ENCODE measurements around the gene REXO2.

Gene REXO2
- 22.7 reads per million, percentile 49 among the genes with 10 or more reads in this experiment for total RNA-seq

GRCh38 chr11:114439229-114440120, at the start of gene REXO2:
Gene REXO2 (plus strand): TSS chr11:114439467. CDS start chr11:114439529, 62 bp downstream.
- DNase-seq = peak; percentile 92

DNA sequence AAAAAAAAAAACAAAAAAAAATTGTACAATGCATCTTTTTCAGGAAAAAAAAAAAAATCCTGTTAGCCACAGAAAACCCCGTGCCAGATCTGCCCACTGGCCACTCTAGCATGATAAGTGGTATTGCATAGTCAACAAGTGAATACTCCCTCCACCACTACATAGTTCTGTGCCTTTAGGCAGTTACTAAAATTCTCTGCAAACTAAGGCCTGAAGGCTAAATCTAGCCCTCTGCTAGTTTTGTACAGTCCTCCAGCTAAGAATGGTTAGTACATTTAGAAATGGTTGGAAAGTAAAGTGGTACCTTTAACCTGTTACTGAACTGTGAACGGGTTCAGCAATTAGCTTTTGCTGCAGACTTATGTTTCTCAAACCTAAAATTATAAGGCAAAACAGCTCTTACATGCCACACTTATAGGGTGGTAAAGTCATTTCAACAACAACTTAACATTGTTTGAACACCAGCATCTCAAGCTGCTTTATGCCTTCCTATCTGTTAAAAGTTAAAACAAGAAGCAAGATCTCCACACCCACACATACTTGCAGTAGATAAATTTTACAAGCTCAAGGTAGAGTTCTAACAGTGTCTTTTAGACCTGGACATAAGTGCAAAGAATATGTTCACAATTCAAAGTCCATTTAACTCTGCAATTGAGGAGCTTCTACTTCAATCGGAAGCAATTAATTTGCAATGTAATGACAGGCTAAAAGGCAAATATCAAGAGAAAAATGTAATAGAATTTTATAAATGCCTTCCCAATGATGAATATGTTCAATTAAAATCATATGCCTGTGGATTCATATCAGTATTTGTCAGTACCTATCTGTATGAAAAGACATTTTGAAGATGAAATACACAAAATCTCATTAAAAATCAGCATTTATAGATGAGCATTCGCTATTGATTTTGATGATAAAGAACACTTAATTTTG, 46.3 kb upstream of the REXO2 start:
- DNase-seq = no peak

DNA sequence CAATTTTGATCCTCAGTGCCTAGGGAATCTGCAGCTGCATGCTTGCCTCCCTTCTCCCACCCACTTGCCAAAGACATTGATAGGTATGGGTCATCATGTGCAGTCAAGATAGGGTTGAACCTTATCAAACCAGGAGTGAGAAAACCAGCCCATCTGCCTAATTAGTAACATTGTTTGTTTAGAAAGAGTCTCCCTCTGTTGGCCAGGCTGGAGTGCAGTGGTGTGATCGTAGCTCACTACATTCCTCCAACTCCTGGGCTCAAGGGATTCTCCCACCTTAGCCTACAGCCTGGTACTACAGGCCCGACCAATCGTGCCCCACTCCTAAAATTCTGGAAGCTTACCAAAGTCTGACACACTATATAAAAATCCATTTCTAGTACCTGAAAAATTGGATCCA, 43.5 kb upstream of the REXO2 start:
- DNase-seq = no peak

DNA sequence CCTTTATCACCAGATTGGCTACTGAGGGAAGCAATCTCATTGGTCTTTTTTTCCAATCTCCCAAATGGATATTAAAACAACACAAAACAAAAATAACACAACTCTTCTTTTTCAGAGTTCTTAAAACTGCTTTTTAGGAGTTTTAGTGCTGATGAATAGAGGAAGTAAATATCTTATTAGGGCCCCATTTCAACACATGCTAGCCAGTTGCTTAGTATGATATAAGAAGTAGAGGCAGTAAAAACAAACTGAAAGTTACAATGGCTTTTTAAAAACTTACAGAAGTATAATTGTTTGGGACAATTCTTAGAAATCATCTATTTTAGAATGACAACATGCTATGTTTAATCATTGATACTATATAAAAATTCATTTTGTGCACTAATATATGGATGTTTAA, 42.4 kb upstream of the REXO2 start:
- no peak for DNase-seq

GRCh38 chr11:114397349-114397982, 41.8 kb upstream of the REXO2 start:
- no peak for DNase-seq

GRCh38 chr11:114398303-114398920, 40.9 kb upstream of the REXO2 start:
- no peak for DNase-seq

DNA sequence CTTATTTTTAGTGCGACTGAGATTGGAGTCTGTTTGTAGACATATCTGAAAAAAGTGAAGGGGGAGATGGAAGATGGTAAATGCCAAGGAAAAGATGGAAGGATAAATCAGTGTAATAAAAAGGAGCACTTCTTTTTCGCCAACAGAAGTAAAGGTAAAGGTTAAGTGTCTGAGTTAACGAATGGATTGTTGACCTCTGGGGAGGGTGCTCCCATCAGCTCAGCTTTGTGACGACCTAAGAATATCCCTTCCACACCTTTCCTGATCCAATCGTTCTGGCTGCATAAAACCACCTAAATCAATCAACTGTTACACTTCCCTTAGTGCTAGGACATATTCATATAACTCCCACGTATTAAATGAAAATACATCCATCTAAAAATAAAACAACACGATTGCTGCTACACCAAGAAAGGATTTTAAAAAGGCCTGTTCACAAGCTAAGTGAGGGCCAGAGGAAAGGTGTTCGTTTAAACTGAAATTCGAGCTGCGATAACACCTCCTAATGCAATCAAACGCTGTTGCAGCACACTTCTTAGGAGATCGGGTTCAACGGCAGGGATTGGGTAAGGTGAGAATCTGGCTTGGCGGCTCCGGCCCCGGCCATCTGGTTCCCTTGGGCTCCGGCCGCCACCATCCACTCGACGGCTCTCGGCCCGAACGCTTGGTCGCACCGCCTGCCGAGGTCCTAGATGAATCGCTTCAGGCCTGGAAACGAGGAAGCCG, 39.6 kb upstream of the REXO2 start:
- DNase-seq = no peak

DNA sequence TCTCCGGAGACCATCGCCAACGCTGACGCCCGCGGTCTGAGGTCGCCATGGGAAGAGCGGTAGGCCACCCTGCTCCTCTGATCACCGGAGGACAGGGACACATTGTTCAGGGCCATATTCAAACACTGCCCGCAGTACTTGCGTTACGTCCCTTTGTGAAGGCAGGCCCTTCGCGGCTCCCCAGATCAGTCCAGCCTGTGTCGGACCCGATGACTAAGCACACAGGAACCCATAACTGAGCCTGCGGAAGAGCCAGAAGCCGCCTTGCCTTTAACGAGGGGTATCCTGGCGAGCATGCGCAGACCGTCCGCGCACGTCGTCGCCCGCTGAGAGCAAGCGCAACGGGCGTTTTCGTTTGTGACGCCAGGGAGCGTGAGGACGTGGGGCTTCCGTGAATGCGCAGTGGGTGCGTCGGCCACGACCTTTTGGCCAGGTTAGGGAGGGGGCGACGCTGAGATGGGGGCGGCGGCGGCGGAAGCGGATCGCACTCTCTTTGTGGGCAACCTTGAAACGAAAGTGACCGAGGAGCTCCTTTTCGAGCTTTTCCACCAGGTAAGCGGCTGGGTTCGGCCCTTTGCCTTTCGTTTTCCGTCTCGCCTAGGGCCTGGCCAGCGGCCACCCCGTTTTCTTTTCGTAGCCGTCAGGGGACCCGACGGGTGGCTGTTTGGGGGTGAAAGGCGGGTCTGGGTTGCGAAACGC, 38.9 kb upstream of the REXO2 start, which contains the start of the genes C11orf71 and RBM7:
Gene C11orf71, minus strand, starts transcription at position 296 of the 699 bp plus-strand sequence. Its CDS starts 180 bp downstream, at position 116.
Gene RBM7, plus strand, starts transcription at position 451 of the 699 bp plus-strand sequence. Its CDS starts 6 bp downstream, at position 457.
- peak; percentile 98 for DNase-seq

GRCh38 chr11:114400915-114401223, 38.4 kb upstream of the REXO2 start:
- DNase-seq = no peak

DNA sequence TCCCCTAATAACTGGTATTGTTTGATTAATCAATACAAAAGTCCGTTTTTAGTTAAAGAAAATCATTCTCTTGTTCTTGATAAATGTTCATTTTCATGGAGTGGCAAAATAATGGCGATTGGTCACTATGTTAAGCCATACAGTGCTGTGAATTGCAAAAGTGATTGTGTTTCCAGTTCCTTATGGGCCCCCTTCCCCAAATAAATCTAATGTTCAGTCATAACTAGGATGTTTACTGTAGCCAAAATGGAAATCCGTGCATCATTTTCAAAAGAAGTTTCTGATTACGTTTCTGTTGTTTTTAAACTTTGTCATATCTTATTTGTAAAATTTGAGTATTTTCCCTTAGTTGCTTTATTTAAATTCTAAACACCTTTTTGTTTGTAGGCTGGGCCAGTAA, 38.0 kb upstream of the REXO2 start:
- no peak for DNase-seq

DNA sequence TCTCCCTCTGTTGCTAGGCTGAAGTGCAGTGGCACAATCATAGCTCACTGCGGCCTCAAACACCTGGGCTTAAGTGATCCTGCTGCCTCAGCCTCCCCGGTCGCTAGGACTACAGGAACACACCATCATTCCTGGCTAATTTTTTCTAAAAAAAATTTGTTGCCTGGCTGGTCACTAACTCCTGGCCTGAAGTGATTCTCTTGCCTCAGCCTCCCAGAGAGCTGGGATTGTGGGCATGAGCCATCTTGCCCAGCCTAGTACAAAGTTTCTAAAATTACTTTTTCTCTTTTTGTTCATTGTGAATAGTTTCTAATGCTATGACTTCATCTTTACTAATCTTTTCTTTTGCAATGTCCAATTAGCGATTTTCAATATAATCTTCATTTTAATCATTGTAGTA, 26.3 kb upstream of the REXO2 start:
- DNase-seq = no peak

DNA sequence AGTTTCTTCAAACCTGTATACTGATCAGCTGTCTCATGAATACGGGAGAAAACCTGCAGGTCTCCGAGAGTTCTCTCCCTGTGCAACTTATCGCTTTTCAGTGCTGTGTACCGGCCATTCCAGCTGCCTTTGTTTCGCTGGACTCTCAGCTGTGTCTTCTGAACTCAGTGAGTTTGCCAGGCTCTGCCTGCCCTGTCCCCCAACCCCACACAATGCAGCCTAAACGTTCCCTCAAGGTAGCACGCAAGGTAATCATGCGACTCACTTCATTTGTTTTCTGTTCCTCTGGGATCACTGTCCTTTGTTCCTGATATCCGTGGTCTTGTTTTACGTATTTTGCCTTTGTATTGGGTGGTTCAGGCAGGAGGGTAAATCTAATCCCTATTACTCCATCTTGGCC, 25.3 kb upstream of the REXO2 start:
- no peak for DNase-seq

- no peak for DNase-seq
Observed at GRCh38 chr11:114416441-114416961, 22.8 kb upstream of the REXO2 start.

- no peak for DNase-seq
Observed at GRCh38 chr11:114426280-114426679, 13.0 kb upstream of the REXO2 start.

GRCh38 chr11:114430290-114430689, 9.0 kb upstream of the REXO2 start:
- no peak for DNase-seq

GRCh38 chr11:114432893-114433292, 6.4 kb upstream of the REXO2 start:
- no peak for DNase-seq

GRCh38 chr11:114433376-114433775, 5.9 kb upstream of the REXO2 start:
- DNase-seq = no peak

DNA sequence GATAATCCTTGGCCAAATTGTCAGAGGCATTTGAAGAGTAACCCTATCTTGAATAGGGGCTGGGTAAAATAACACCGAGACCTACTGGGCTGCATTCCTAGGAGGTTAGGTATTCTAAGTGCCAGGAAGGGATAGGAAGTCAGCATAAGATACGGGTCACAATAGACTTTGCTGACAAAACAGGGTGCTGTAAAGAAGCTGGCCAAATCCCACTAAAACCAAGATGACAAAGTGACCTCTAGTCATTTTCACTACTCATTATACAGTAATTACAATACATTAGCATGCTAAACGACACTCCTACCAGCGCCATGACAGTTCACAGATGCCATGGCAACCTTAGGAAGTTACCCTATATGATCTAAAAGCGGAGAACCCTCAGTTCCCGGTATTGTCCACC, 964 bp upstream of the REXO2 start:
- DNase-seq = no peak

- no peak for DNase-seq
Observed at GRCh38 chr11:114440121-114440860, 1.0 kb downstream of the REXO2 start.

Data from effector CD4-positive, alpha-beta T cell (primary cell).